HG03280 (cell line): Measurements from ENCODE around the gene CFDP1.

Experiments
- ATAC-seq: cut with Tn5 transposase; IDR thresholded peaks from one replicate; pipeline ENCODE4 v1.9.1; 2021; ENCODE audit warnings: mild to moderate bottlenecking, moderate library complexity; ENCODE audit not compliant: unreplicated experiment

CFDP1 gene

GRCh38 chr16:75432828-75433731 is at the start of gene CFDP1:
Gene CFDP1 (minus strand): TSS chr16:75433503. CDS start chr16:75433352, 151 bp downstream.
- ATAC-seq = peak; percentile 95

GRCh38 chr16:75482434-75483205 is 49.3 kb upstream of the CFDP1 start:
- no peak for ATAC-seq

DNA sequence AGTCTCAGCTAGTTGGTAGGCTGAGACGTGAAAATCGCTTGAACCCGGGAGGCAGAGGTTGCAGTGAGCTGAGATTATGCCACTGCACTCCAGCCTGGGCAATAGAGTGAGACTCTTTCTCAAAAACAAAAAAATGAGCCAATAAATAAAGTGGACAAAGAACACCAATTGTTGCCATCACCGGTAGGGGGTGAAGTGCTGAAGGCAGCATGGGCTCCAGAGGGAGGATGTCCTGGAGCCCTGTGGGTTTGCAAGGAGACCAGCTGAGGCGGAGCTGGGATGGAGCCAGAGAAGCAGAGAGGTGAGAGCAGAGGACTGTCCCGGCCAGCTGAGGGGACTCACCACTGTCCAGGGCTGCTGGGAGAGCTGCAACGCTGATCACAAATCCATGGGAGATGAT is 48.2 kb upstream of the CFDP1 start:
- no peak for ATAC-seq

DNA sequence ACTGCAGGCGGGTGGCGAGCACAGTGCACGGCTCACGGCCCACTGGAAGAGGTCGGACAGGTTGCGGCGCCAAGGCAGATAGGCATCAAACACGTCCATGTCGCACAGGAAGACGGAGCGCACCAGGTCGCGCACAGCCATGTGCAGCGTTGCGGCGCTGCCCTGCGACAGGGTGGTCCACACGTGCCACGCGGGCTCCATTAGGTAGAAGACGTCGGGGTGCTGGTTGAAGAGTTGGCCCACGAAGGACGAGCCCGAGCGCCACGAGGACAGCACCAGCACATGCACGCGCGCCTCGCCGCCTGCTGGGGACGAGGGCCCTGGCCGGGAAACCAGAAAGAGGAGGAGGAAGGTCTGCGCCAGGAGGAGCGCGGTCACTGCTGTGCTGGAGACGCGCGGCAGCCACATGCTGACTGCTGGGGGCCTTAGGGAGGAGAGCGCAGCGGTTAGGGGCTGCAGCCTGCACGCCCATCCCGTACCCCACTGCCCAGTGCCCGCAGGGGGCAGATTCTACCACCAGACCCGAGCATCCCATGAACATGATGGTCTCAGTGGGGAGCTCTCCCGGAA is 46.2 kb upstream of the CFDP1 start:
- no peak for ATAC-seq

- ATAC-seq = no peak
Measured at GRCh38 chr16:75478480-75479345, 45.4 kb upstream of the CFDP1 start.

- no peak for ATAC-seq
Measured at GRCh38 chr16:75477680-75478473, 44.6 kb upstream of the CFDP1 start.

DNA sequence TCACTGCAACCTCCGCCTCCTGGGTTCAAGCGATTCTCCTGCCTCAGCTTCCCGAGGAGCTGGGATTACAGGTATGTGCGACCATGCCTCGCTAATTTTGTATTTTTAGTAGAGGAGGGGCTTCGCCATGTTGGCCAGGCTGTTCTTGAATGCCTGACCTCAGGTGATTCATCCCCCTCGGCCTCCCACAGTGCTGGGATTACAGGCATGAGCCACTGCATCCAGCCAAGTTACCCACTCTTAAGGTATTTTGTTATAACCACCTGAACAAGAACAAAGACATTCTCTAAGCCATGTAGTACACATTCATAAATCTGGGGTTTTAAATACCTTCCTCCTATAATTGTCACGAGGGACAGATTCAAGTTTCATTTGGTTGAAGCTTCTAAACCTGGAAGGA is 43.5 kb upstream of the CFDP1 start:
- ATAC-seq = no peak

DNA sequence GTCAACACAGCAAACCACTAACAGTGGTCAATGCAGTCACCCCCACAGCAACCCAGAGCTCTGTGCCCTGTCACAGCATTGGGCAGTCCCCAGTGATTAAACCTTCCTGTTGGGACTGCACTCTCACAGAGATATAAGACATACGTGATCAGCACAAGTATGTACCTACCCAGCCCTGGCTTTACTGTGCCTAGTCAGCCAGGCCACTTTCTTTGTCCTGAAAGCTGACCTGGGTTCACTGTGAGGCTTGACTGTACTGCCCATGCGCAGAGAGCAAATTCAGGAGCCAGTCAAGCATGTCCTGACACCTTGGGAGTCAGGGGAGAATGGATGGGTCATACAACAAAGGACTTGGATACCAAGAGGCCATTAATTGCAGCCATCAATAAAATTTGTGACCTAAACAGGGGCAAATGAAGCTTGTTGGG is 42.1 kb upstream of the CFDP1 start:
- no peak for ATAC-seq

- no peak for ATAC-seq
Measured at GRCh38 chr16:75472908-75473877, 39.9 kb upstream of the CFDP1 start.

GRCh38 chr16:75471723-75472633 is 38.7 kb upstream of the CFDP1 start:
- no peak for ATAC-seq

DNA sequence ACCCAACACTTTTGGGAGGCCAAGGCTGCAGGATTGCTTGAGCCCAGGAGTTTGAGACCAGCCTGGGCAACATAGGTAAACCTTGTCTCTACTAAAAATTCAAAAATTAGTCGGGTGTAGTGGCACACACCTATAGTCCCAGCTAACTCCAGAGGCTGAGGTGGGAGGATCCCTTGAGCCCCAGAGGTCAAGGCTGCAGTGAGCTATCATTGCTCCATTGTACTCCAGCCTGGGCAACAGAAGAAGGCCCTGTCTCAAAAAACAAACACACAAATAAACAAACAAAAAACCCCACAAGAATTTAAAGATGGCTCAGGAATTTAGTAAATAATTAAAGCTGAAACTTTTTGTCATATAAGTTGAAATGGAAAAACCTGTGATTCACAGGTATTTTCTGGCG is 33.5 kb upstream of the CFDP1 start:
- ATAC-seq = no peak

- peak; percentile 91 for ATAC-seq
Measured at GRCh38 chr16:75464122-75464918, 31.0 kb upstream of the CFDP1 start, which contains the start of gene TMEM170A. Gene TMEM170A (minus strand): TSS chr16:75464689. CDS start chr16:75464600, 89 bp downstream.

DNA sequence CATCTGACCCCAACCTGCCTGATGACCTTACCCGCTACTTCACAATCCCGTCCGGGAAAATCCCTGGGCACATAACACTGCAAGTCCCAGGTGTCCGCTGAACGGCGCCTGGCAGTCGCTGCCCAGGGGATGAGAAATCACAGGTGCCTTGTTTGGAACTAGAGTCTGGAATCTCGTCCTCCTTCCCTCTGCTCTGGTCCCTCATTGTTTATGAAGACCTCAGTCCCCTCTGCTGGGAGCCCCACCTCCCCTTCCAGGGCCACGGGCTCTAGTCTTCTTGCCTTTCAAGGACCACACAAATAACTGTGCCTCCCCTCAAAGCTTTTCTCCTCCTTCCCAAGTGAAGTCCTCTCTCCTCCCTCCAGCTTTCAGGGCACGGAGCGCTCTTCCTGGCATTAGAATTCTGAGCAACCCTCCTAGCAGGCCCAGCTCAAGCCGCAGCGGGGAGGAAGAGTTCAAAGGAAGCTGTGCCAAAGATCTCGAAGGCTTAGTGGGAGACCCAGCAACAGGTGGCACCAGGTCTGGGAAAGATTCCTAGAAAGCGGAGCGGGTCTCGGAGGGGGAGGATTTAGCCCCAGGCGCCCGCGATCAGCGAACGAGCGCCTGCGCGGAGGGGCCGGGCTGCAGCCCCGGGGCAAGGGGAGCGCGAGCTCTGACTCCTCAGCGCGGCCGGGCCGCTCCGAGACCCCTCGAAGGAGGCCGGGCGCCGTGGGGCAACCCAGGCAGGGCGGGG is 30.3 kb upstream of the CFDP1 start:
- peak; percentile 12 for ATAC-seq

- ATAC-seq = peak; percentile 25
Measured at GRCh38 chr16:75462806-75463205, 29.5 kb upstream of the CFDP1 start.

DNA sequence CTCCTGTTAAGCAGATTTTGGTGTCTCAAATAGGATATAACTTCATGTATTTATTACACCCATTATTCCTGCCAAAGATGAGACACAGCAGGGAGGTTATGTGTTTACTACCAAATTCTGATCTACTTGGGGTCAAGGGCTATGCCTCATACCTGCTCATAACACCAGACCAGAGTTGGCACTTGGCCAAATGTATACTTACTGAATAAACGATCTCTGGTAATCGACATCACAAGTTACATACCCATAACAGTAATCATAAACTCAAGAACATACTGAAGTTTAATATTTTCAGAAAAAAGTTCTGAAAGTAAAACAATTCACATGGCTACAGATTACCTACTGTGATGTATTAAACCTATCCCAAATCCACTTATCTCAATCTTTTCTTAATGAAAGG is 28.3 kb upstream of the CFDP1 start:
- ATAC-seq = no peak

DNA sequence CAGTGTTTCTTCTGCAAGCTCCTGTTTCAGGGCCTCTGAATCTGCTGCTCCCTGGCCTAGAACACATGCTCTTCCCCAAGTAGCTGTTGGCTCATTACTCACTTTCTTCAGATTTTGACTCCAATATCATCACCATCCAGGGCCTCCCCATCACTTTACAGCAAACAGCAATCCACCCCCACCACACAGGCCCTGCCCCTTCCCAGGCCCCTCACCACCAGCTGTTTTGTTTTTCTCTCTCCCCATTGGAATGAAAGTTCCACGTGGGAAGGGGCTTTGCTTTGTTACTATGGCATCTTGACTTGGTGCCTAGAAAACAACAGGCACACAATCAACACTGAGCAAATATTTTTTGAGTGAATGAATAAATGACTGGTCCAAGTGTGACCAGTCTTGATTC is 27.1 kb upstream of the CFDP1 start:
- no peak for ATAC-seq
